HepG2 (cell line): ENCODE measurements around the gene HTRA2. TPM values are rescaled to one million over a fixed set of nuclear protein-coding genes. Genes with fewer than 3 reads are reported as not detected.
A peak's percentile ranks its signal among the peaks of the same experiment; 100 is the strongest.

Experiments used
- ASH2L ChIP-seq: fragments of 300-600, 200-600 bp; sonication (generic); IDR thresholded peaks from 2 replicates; pipeline ENCODE4 v1.7.0; 2017; ENCODE audit warnings: low read depth, mild to moderate bottlenecking, moderate library complexity, mixed read lengths, low read length; ENCODE audit not compliant: insufficient read length
- BRCA1 ChIP-seq: sonication (generic); formaldehyde crosslinking; IDR thresholded peaks from 2 replicates; pipeline ENCODE4 v1.4.0; 2020; ENCODE audit warnings: missing genetic modification reagents
- CREM ChIP-seq, 2 experiments: sonication (generic) in 1 of 2; formaldehyde crosslinking in 1 of 2; IDR thresholded peaks; 2 replicates each; pipeline versions ENCODE4 v1.4.0 to v1.6.1; 2016 to 2020; ENCODE audit warnings: antibody characterized with exemption in 1 of 2, mild to moderate bottlenecking in 1 of 2, missing genetic modification reagents in 1 of 2
- DDIT3 ChIP-seq: sonication (generic); formaldehyde crosslinking; IDR thresholded peaks from 2 replicates; pipeline ENCODE4 v1.4.0; 2020; ENCODE audit warnings: mild to moderate bottlenecking, missing genetic modification reagents
- EP300 ChIP-seq, 3 experiments: sonication (generic) in 1 of 3; formaldehyde crosslinking in 1 of 3; IDR thresholded peaks; 2 replicates each; pipeline versions ENCODE4 v1.5.1 to v1.6.1; 2011 to 2020; ENCODE audit warnings: low read depth in 2 of 3, low read length in 2 of 3, borderline replicate concordance in 1 of 3, improper control_type of control experiment in 1 of 3, mild to moderate bottlenecking in 1 of 3, missing genetic modification reagents in 1 of 3, moderate library complexity in 1 of 3
- HMGXB3 ChIP-seq: sonication (generic); formaldehyde crosslinking; IDR thresholded peaks from 2 replicates; pipeline ENCODE4 v1.4.0; 2020; ENCODE audit warnings: missing genetic modification reagents, borderline replicate concordance
- KDM5A ChIP-seq: fragments of 200-600 bp; sonication (generic); IDR thresholded peaks from 2 replicates; pipeline ENCODE4 v1.7.0; 2018; ENCODE audit warnings: antibody characterized with exemption, mild to moderate bottlenecking, low read length, borderline replicate concordance
- NCOA1 ChIP-seq: sonication (generic); formaldehyde crosslinking; IDR thresholded peaks from 2 replicates; pipeline ENCODE4 v1.9.0; 2021; ENCODE audit warnings: missing genetic modification reagents
- PRPF4 ChIP-seq: fragments of 200-400 bp; formaldehyde crosslinking; IDR thresholded peaks from 2 replicates; pipeline ENCODE4 v1.6.1; 2016; ENCODE audit warnings: low read length, low read depth; ENCODE audit not compliant: poor library complexity, severe bottlenecking
- REL ChIP-seq: sonication (generic); formaldehyde crosslinking; conservative IDR thresholded peaks from 2 replicates; pipeline ENCODE4 v1.8.0; 2022; ENCODE audit warnings: mild to moderate bottlenecking, missing genetic modification reagents, moderate library complexity
- ZBTB20 ChIP-seq: sonication (generic); formaldehyde crosslinking; IDR thresholded peaks from 2 replicates; pipeline ENCODE4 v1.8.1; 2023; ENCODE audit warnings: missing genetic modification reagents, low read depth, mild to moderate bottlenecking, borderline replicate concordance
- ZNF180 ChIP-seq: sonication (generic); formaldehyde crosslinking; IDR thresholded peaks from 2 replicates; pipeline ENCODE4 v1.4.0; 2020; ENCODE audit warnings: low read depth, missing genetic modification reagents, borderline replicate concordance
- ZNF225 ChIP-seq: sonication (generic); formaldehyde crosslinking; IDR thresholded peaks from 2 replicates; pipeline ENCODE4 v1.4.0; 2020; ENCODE audit warnings: mild to moderate bottlenecking, missing genetic modification reagents
- ZNF256 ChIP-seq: sonication (generic); formaldehyde crosslinking; conservative IDR thresholded peaks from 2 replicates; pipeline ENCODE4 v1.4.0; 2020; ENCODE audit warnings: missing genetic modification reagents
- ZNF557 ChIP-seq: sonication (generic); formaldehyde crosslinking; IDR thresholded peaks from 2 replicates; pipeline ENCODE4 v1.4.0; 2020; ENCODE audit warnings: missing genetic modification reagents
- ZSCAN22 ChIP-seq: sonication (generic); formaldehyde crosslinking; IDR thresholded peaks from 2 replicates; pipeline ENCODE4 v1.4.0; 2020; ENCODE audit warnings: mild to moderate bottlenecking, missing genetic modification reagents
- polyA plus RNA-seq, 8 experiments: library from polyadenylated mRNA; depleted of rRNA in 3 of 8; stranded (reverse) in 7 of 8; unstranded in 1 of 8; fragments of >200 nt; fragmentation: Illumina TruSeq in 4 of 8; extraction: Trizol in 4 of 8; gene quantifications; 2 replicates each; pipeline versions ENCODE4 v1.2.1 to v1.2.3, GENCODE V29; 2011 to 2016; ENCODE audit warnings: low read depth in 4 of 8, missing spikeins in 1 of 8, mixed read lengths in 1 of 8; ENCODE audit not compliant: insufficient read depth in 1 of 8
- total RNA-seq, 5 experiments: library from RNA; depleted of rRNA; stranded (reverse); fragments of >200 nt; fragmentation: Illumina TruSeq; extraction: Trizol; gene quantifications; 2 replicates each; pipeline ENCODE4 v1.2.3, GENCODE V29; 2016; ENCODE audit warnings: low read depth in 1 of 5
- TF ChIP-seq, protein P1 (sequence below): sonication (generic); formaldehyde crosslinking; IDR thresholded peaks from 2 replicates; pipeline ENCODE4 v1.4.0; 2020; ENCODE audit warnings: missing genetic modification reagents
- TF ChIP-seq, protein P2 (sequence below): sonication (generic); formaldehyde crosslinking; IDR thresholded peaks from 2 replicates; pipeline ENCODE4 v1.4.0; 2020; ENCODE audit warnings: missing genetic modification reagents

Gene HTRA2
- total and polyA plus RNA-seq, 2 of the 13 experiments (the other 11 are each of a cell fraction or from before 2014, with no cell fraction given): 47.7 to 50.3 TPM

- TF ChIP-seq ASH2L: peak; percentile 90
- no peak for TF ChIP-seq PRPF4
- peak; percentile 65; the same call in 1 of the 2 replicates for TF ChIP-seq REL (CRISPR knock-in tag)
- 0 out of 2 replicates have a peak, but pooled peaks have one; percentile 19 for TF ChIP-seq ZNF180 (CRISPR knock-in tag)
- peak; percentile 44; the same call in 1 of the 2 replicates for TF ChIP-seq ZNF557 (CRISPR knock-in tag)
- no peak for TF ChIP-seq ZSCAN22 (CRISPR knock-in tag)
- peak; percentile 59; the same call in 1 of the 2 replicates for TF ChIP-seq HMGXB3 (CRISPR knock-in tag)
- TF ChIP-seq, protein P1, sequence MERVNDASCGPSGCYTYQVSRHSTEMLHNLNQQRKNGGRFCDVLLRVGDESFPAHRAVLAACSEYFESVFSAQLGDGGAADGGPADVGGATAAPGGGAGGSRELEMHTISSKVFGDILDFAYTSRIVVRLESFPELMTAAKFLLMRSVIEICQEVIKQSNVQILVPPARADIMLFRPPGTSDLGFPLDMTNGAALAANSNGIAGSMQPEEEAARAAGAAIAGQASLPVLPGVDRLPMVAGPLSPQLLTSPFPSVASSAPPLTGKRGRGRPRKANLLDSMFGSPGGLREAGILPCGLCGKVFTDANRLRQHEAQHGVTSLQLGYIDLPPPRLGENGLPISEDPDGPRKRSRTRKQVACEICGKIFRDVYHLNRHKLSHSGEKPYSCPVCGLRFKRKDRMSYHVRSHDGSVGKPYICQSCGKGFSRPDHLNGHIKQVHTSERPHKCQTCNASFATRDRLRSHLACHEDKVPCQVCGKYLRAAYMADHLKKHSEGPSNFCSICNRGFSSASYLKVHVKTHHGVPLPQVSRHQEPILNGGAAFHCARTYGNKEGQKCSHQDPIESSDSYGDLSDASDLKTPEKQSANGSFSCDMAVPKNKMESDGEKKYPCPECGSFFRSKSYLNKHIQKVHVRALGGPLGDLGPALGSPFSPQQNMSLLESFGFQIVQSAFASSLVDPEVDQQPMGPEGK (CRISPR knock-in tag): peak; percentile 77
- peak; percentile 77; the same call in 1 of the 2 replicates for TF ChIP-seq ZBTB20 (CRISPR knock-in tag)
- TF ChIP-seq ZNF225: no peak
- TF ChIP-seq ZNF256: 0 out of 2 replicates have a peak, but pooled peaks have one; percentile 35
- peak; percentile 58 to 73; a peak in 2 of 4 replicates for TF ChIP-seq EP300 (IDR thresholded peaks at IDR 0.05; ENCODE audit: low read depth in 2 of 2, low read length in 2 of 2)
- TF ChIP-seq EP300 (CRISPR knock-in tag; IDR thresholded peaks at IDR 0.05; ENCODE audit: borderline replicate concordance): no peak
- peak; percentile 98 for TF ChIP-seq CREM (IDR thresholded peaks at IDR 0.05)
- no peak for TF ChIP-seq CREM (CRISPR knock-in tag; IDR thresholded peaks at IDR 0.05)
- TF ChIP-seq KDM5A: peak; percentile 91
- peak; percentile 67; the same call in 1 of the 2 replicates for TF ChIP-seq BRCA1
- no peak for TF ChIP-seq DDIT3 (CRISPR knock-in tag)
- no peak for TF ChIP-seq NCOA1 (CRISPR knock-in tag)
- TF ChIP-seq, protein P2, sequence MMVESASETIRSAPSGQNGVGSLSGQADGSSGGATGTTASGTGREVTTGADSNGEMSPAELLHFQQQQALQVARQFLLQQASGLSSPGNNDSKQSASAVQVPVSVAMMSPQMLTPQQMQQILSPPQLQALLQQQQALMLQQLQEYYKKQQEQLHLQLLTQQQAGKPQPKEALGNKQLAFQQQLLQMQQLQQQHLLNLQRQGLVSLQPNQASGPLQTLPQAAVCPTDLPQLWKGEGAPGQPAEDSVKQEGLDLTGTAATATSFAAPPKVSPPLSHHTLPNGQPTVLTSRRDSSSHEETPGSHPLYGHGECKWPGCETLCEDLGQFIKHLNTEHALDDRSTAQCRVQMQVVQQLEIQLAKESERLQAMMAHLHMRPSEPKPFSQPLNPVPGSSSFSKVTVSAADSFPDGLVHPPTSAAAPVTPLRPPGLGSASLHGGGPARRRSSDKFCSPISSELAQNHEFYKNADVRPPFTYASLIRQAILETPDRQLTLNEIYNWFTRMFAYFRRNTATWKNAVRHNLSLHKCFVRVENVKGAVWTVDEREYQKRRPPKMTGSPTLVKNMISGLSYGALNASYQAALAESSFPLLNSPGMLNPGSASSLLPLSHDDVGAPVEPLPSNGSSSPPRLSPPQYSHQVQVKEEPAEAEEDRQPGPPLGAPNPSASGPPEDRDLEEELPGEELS (CRISPR knock-in tag): peak; percentile 67; the same call in 1 of the 2 replicates
Measured at GRCh38 chr2:74529357-74530238, at the start of gene HTRA2, which contains the start of gene AUP1 (continued).
